ENCODE measurements around the gene PRR19.

The PRR19 gene

GRCh38 chr19:42353341-42354015 lies 51.5 kb downstream of the PRR19 start:
- DNase-seq (ENCODE audit: low read depth): no peak
- H3K4me3 ChIP-seq (ENCODE audit: low read length): no peak overlapping the region
- no peak for TF ChIP-seq CTCF (conservative IDR thresholded peaks at IDR 0.05; ENCODE audit: low read depth, low read length)

GRCh38 chr19:42355896-42356295 lies 54.0 kb downstream of the PRR19 start:
- no peak for DNase-seq (ENCODE audit: low read depth)
- no peak for TF ChIP-seq CTCF (conservative IDR thresholded peaks at IDR 0.05; ENCODE audit: low read depth, low read length)
- no peak overlapping the region for H3K4me3 ChIP-seq (ENCODE audit: low read length)

- TF ChIP-seq CTCF (conservative IDR thresholded peaks at IDR 0.05; ENCODE audit: low read depth, low read length): no peak
- no peak overlapping the region for H3K4me3 ChIP-seq (ENCODE audit: low read length)
- no peak for DNase-seq (ENCODE audit: low read depth)
Measured at GRCh38 chr19:42356686-42357085, 54.8 kb downstream of the PRR19 start.

GRCh38 chr19:42357290-42357689 lies 55.4 kb downstream of the PRR19 start:
- no peak for TF ChIP-seq CTCF (conservative IDR thresholded peaks at IDR 0.05; ENCODE audit: low read depth, low read length)
- H3K4me3 ChIP-seq (ENCODE audit: low read length): no peak overlapping the region
- no peak for DNase-seq (ENCODE audit: low read depth)

All from retinal pigment epithelial cell (primary cell).